ACC112 (cell line): Measurements from ENCODE around the gene AKAP12.
"Not testable (repeated sequence)": the region's sequence is repeated elsewhere in the genome, so short reads cannot be mapped to it uniquely, and the experiment has no call there.

Experiments used
- H2AFZ ChIP-seq: fragments of 200-600 bp; sonication (generic); one replicate; pipeline ENCODE4 v1.6.0; 2017; ENCODE audit warnings: antibody characterized with exemption, low read length; ENCODE audit not compliant: unreplicated experiment
- H3K27ac ChIP-seq: fragments of 200-600 bp; sonication (generic); 2 replicates; pipeline ENCODE4 v1.5.1; 2014; ENCODE audit warnings: low read depth, mild to moderate bottlenecking, antibody characterized with exemption, low read length, moderate library complexity
- H3K27me3 ChIP-seq: fragments of 200-600 bp; sonication (generic); 2 replicates; pipeline ENCODE4 v1.6.1; 2014; ENCODE audit warnings: mild to moderate bottlenecking, antibody characterized with exemption, low read length, moderate library complexity, mixed read lengths; ENCODE audit not compliant: insufficient read depth
- H3K36me3 ChIP-seq: fragments of 200-600 bp; sonication (generic); 2 replicates; pipeline ENCODE4 v1.6.1; 2016; ENCODE audit warnings: mild to moderate bottlenecking, antibody characterized with exemption, low read length, moderate library complexity, mixed read lengths; ENCODE audit not compliant: insufficient read depth
- H3K4me1 ChIP-seq: fragments of 200-600 bp; sonication (generic); one replicate; pipeline ENCODE4 v1.6.1; 2016; ENCODE audit warnings: low read length, mixed read lengths; ENCODE audit not compliant: insufficient read depth, unreplicated experiment, control insufficient read depth
- H3K4me3 ChIP-seq: fragments of 200-600 bp; sonication (generic); 2 replicates; pipeline ENCODE4 v1.5.1; 2014; ENCODE audit warnings: mild to moderate bottlenecking, low read depth, low read length
- H3K79me2 ChIP-seq: fragments of 200-600 bp; sonication (generic); one replicate; pipeline ENCODE4 v1.6.0; 2016; ENCODE audit warnings: low read length; ENCODE audit not compliant: control insufficient read depth, unreplicated experiment, insufficient read depth

AKAP12 gene

GRCh38 chr6:151342750-151343149 is 103.0 kb downstream of the AKAP12 start:
- H3K27ac ChIP-seq, H3K4me1 ChIP-seq, H3K27me3 ChIP-seq, H2AFZ ChIP-seq, H3K4me3 ChIP-seq: not testable (repeated sequence)
- H3K36me3 ChIP-seq, result peaks cover 42% of the 10 kb centered on the region
- peaks cover 90% of the 10 kb centered on the region for H3K79me2 ChIP-seq

- no peak overlapping the region for H2AFZ ChIP-seq
- peaks cover 46% of the 10 kb centered on the region for H3K79me2 ChIP-seq
- H3K4me3 ChIP-seq, result no peak overlapping the region
- H3K4me1 ChIP-seq, result no peaks in the 10 kb centered on the region
- no peaks in the 10 kb centered on the region for H3K27me3 ChIP-seq
- H3K27ac ChIP-seq, result no peak overlapping the region
- peaks cover 68% of the 10 kb centered on the region for H3K36me3 ChIP-seq
These were observed 110.0 kb downstream of the AKAP12 start for GRCh38 chr6:151349651-151350270.

- H3K27me3 ChIP-seq, result no peaks in the 10 kb centered on the region
- H3K27ac ChIP-seq, result no peak overlapping the region
- H2AFZ ChIP-seq, result no peak overlapping the region
- peaks cover 38% of the 10 kb centered on the region for H3K79me2 ChIP-seq
- H3K36me3 ChIP-seq, result peaks cover 72% of the 10 kb centered on the region
- H3K4me1 ChIP-seq, result no peaks in the 10 kb centered on the region
- no peak overlapping the region for H3K4me3 ChIP-seq
These were observed 110.8 kb downstream of the AKAP12 start for GRCh38 chr6:151350442-151351145.

GRCh38 chr6:151351146-151351700 is 111.5 kb downstream of the AKAP12 start:
- no peak overlapping the region for H3K4me3 ChIP-seq
- no peaks in the 10 kb centered on the region for H3K27me3 ChIP-seq
- peaks cover 32% of the 10 kb centered on the region for H3K79me2 ChIP-seq
- peaks cover under 1% of the 10 kb centered on the region for H3K4me1 ChIP-seq
- H2AFZ ChIP-seq, result no peak overlapping the region
- peaks cover 73% of the 10 kb centered on the region for H3K36me3 ChIP-seq
- H3K27ac ChIP-seq, result no peak overlapping the region

- peaks cover 5% of the 10 kb centered on the region for H3K4me1 ChIP-seq
- no peak overlapping the region for H2AFZ ChIP-seq
- H3K4me3 ChIP-seq, result no peak overlapping the region
- H3K79me2 ChIP-seq, result peaks cover 27% of the 10 kb centered on the region
- H3K27me3 ChIP-seq, result no peaks in the 10 kb centered on the region
- H3K27ac ChIP-seq, result no peak overlapping the region
- peaks cover 73% of the 10 kb centered on the region for H3K36me3 ChIP-seq
These were observed 112.0 kb downstream of the AKAP12 start for GRCh38 chr6:151351731-151352130.

GRCh38 chr6:151352410-151353396 is 112.9 kb downstream of the AKAP12 start:
- H2AFZ ChIP-seq, result no peak overlapping the region
- peaks cover 12% of the 10 kb centered on the region for H3K4me1 ChIP-seq
- H3K79me2 ChIP-seq, result peaks cover 19% of the 10 kb centered on the region
- no peak overlapping the region for H3K27ac ChIP-seq
- no peak overlapping the region for H3K4me3 ChIP-seq
- H3K27me3 ChIP-seq, result no peaks in the 10 kb centered on the region
- peaks cover 69% of the 10 kb centered on the region for H3K36me3 ChIP-seq

- peaks cover 17% of the 10 kb centered on the region for H3K4me1 ChIP-seq
- no peak overlapping the region for H3K4me3 ChIP-seq
- no peak overlapping the region for H2AFZ ChIP-seq
- no peak overlapping the region for H3K27ac ChIP-seq
- no peaks in the 10 kb centered on the region for H3K27me3 ChIP-seq
- H3K79me2 ChIP-seq, result peaks cover 13% of the 10 kb centered on the region
- H3K36me3 ChIP-seq, result peaks cover 69% of the 10 kb centered on the region
These were observed 114.0 kb downstream of the AKAP12 start for GRCh38 chr6:151353795-151354194.

GRCh38 chr6:151356983-151357382 is 117.2 kb downstream of the AKAP12 start:
- not testable (repeated sequence) for H3K4me3 ChIP-seq, H3K27me3 ChIP-seq, H2AFZ ChIP-seq, H3K79me2 ChIP-seq
- Histone ChIP-seq H3K36me3 (peaks cover 39% of the 10 kb centered on the region), H3K4me1 (peaks cover 17% of the 10 kb centered on the region), H3K27ac (peak overlapping the region; percentile 45)

- Histone ChIP-seq H2AFZ (no peak overlapping the region), H3K4me1 (peaks cover 17% of the 10 kb centered on the region), H3K36me3 (peaks cover 30% of the 10 kb centered on the region), H3K27ac (no peak overlapping the region), H3K27me3 (no peaks in the 10 kb centered on the region), H3K79me2 (peaks cover 3% of the 10 kb centered on the region), H3K4me3 (no peak overlapping the region)
These were observed 118.1 kb downstream of the AKAP12 start for GRCh38 chr6:151357758-151358436.

- Histone ChIP-seq H3K4me3 (no peak overlapping the region), H2AFZ (no peak overlapping the region), H3K27ac (no peak overlapping the region)
These were observed 118.7 kb downstream of the AKAP12 start for GRCh38 chr6:151358475-151358874.

More at GRCh38 chr6:151358475-151358874, 118.7 kb downstream of the AKAP12 start:
- no peaks in the 10 kb centered on the region for H3K79me2 ChIP-seq
- H3K4me1 ChIP-seq, result peaks cover 17% of the 10 kb centered on the region
- H3K36me3 ChIP-seq, result peaks cover 24% of the 10 kb centered on the region
- H3K27me3 ChIP-seq, result no peaks in the 10 kb centered on the region
